Activated naive CD8-positive, alpha-beta T cell (primary cell): ENCODE results near the gene F11R.
"Not testable (repeated sequence)": the region's sequence is repeated elsewhere in the genome, so short reads cannot be mapped to it uniquely, and the experiment has no call there.

ENCODE experiments used
- H3K27ac Mint-ChIP-seq: one replicate; pipeline ENCODE4 v1.8.0; 2021; ENCODE audit warnings: mixed read lengths
- H3K27me3 Mint-ChIP-seq: one replicate; pipeline ENCODE4 v1.8.0; 2021; ENCODE audit warnings: mixed read lengths
- H3K36me3 Mint-ChIP-seq: one replicate; pipeline ENCODE4 v1.8.0; 2021; ENCODE audit warnings: mixed read lengths
- H3K4me1 Mint-ChIP-seq: one replicate; pipeline ENCODE4 v1.8.0; 2021; ENCODE audit warnings: low read depth, mixed read lengths
- H3K4me3 Mint-ChIP-seq: one replicate; pipeline ENCODE4 v1.8.0; 2021; ENCODE audit warnings: mild to moderate bottlenecking, mixed read lengths
- H3K9me3 Mint-ChIP-seq: one replicate; pipeline ENCODE4 v1.8.0; 2021; ENCODE audit warnings: low read depth, mixed read lengths

Gene F11R

GRCh38 chr1:160947174-160947759 is 73.7 kb downstream of the F11R start:
- not testable (repeated sequence) for H3K9me3 Mint-ChIP-seq, H3K27me3 Mint-ChIP-seq, H3K4me3 Mint-ChIP-seq, H3K4me1 Mint-ChIP-seq, H3K36me3 Mint-ChIP-seq, H3K27ac Mint-ChIP-seq

DNA sequence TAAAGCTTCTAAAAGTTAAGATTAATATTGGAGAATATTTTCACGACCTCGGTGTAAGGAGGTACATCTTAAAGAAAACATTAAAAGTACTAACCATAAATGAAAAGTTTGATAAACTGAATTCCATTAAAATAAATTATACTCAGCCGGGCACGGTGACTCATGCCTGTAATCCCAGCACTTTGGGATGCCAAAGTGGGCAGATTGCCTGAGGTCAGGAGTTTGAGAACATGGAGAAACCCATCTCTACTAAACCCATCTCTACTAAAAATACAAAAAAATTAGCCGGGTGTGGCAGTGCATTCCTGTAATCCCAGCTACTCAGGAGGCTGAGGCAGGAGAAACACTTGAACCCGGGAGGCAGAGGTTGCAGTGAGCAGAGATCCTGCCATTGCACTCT is 75.1 kb downstream of the F11R start:
- not testable (repeated sequence) for H3K36me3 Mint-ChIP-seq, H3K4me1 Mint-ChIP-seq, H3K27ac Mint-ChIP-seq, H3K4me3 Mint-ChIP-seq, H3K27me3 Mint-ChIP-seq, H3K9me3 Mint-ChIP-seq
